Kidney (tissue), 14 donors: ENCODE results near the gene SUPV3L1. TPM values are rescaled to one million over a fixed set of nuclear protein-coding genes. Genes with fewer than 3 reads are reported as not detected.

ENCODE experiments used
- DNase-seq, 5 donors: peaks; one replicate each; pipeline ENCODE4 v3.0.0-alpha.2; 2013 to 2020
- FAIRE-seq: peaks from 2 replicates; lab custom pipeline; 2012; peaks lifted over from hg19 to GRCh38; lab: Jason Lieb, UNC
- H3K27ac ChIP-seq, 2 donors: one replicate each; pipeline ENCODE4 v1.7.0; 2013; ENCODE audit warnings: low read depth in 2 of 2, low read length in 2 of 2, inconsistent platforms in 1 of 2
- H3K27me3 ChIP-seq: one replicate; pipeline ENCODE4 v1.7.1; 2013; ENCODE audit warnings: low read length, inconsistent platforms; ENCODE audit not compliant: control insufficient read depth, insufficient read depth
- H3K36me3 ChIP-seq, 3 donors: one replicate each; pipeline versions ENCODE4 v1.7.0 to v1.7.1; 2013; ENCODE audit warnings: low read length in 3 of 3, control low read depth in 1 of 3, inconsistent platforms in 1 of 3; ENCODE audit not compliant: insufficient read depth in 3 of 3, control insufficient read depth in 2 of 3
- H3K4me1 ChIP-seq, 3 donors: one replicate each; pipeline versions ENCODE4 v1.7.0 to v1.7.1; 2013; ENCODE audit warnings: low read length in 3 of 3, inconsistent platforms in 1 of 3, low read depth in 1 of 3; ENCODE audit not compliant: control insufficient read depth in 2 of 3, insufficient read depth in 2 of 3
- H3K4me3 ChIP-seq, 3 donors: one replicate each; pipeline versions ENCODE4 v1.7.0 to v1.8.1; 2013; ENCODE audit warnings: low read length in 3 of 3, control low read depth in 1 of 3, inconsistent platforms in 1 of 3
- H3K9ac ChIP-seq, 3 donors: one replicate each; pipeline versions ENCODE4 v1.7.0 to v1.7.1; 2013; ENCODE audit warnings: low read length in 3 of 3, control low read depth in 1 of 3, inconsistent platforms in 1 of 3
- H3K9me3 ChIP-seq, 3 donors: one replicate each; pipeline versions ENCODE4 v1.7.0 to v1.7.1; 2013; ENCODE audit warnings: low read length in 3 of 3, control low read depth in 1 of 3, inconsistent platforms in 1 of 3; ENCODE audit not compliant: control insufficient read depth in 2 of 3, insufficient read depth in 1 of 3
- CTCF ChIP-seq: IDR thresholded peaks from 3 replicates; pipeline ENCODE4 v1.5.1; 2012; ENCODE audit warnings: mild to moderate bottlenecking, moderate library complexity, borderline replicate concordance; ENCODE audit not compliant: insufficient read depth; ENCODE audit errors: extremely low read depth
- intact Hi-C: fragments of 100-400 bp; cut with DNase I; formaldehyde crosslinking; loops from one replicate; pipeline ENCODE4 v1.11.1; 2022
- polyA plus RNA-seq: library from polyadenylated mRNA; stranded (reverse); fragments of 350-450 nt; fragmentation: Illumina TruSeq; extraction: RNeasy Lipid Tissue Mini Kit (QIAGEN cat#74804); gene quantifications from one replicate; pipeline ENCODE4 v1.2.3, GENCODE V29; 2014; ENCODE audit warnings: low read depth, low replicate concordance; ENCODE audit not compliant: insufficient read depth
- total RNA-seq: library from RNA; stranded (reverse); fragmentation: NEBNext Ultra II Directional; extraction: Animal tissue kit (Norgen Biotek cat#: 25700); gene quantifications from one replicate; pipeline ENCODE4 v1.2.1, GENCODE V29; 2021
- donor health status: control.
- donor health status: control.
- donor health status: control.
- donor health status: control.
- donor health status: control.
- donor health status: DM: yes; HTN: yes; CAD: no.
- donor health status: Normal renal cell carcinoma (clear cell type).

Gene SUPV3L1
- total and polyA plus RNA-seq, 2 donors from 2014 or later: 25.1 to 48.3 TPM

DNA sequence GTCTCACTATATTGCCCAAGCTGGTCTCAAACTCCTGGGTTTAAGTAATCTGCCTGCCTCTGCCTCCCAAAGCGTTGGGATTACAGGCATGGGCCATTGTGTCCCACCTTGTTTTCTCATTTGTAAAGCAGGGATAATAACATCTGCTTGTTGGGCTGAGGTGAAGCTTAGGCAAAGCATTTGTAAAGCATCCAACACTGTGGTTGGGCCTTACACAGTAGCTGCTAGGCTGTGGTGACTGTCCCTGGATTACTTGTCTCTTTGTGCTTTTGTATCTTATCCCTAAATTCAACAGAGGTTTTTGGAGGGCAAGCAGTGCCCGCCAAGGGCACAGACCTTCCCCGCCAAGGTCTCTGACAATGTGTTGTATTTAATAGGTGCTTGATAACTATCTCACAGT lies 54.4 kb downstream of the SUPV3L1 start:
- H3K4me3 ChIP-seq: no peak overlapping the region
- TF ChIP-seq CTCF: no peak
- no peaks in the 10 kb centered on the region for H3K36me3 ChIP-seq
- H3K27me3 ChIP-seq: no peaks in the 10 kb centered on the region
- H3K27ac ChIP-seq: no peak overlapping the region
- FAIRE-seq (no peak), DNase-seq (no peak)
- intact Hi-C loops: no loop called here
- peaks cover 0 to 3% (median 0%) of the 10 kb centered on the region in 3 donors for H3K4me1 ChIP-seq
- H3K9me3 ChIP-seq: no peaks in the 10 kb centered on the region
- H3K9ac ChIP-seq: no peak overlapping the region

DNA sequence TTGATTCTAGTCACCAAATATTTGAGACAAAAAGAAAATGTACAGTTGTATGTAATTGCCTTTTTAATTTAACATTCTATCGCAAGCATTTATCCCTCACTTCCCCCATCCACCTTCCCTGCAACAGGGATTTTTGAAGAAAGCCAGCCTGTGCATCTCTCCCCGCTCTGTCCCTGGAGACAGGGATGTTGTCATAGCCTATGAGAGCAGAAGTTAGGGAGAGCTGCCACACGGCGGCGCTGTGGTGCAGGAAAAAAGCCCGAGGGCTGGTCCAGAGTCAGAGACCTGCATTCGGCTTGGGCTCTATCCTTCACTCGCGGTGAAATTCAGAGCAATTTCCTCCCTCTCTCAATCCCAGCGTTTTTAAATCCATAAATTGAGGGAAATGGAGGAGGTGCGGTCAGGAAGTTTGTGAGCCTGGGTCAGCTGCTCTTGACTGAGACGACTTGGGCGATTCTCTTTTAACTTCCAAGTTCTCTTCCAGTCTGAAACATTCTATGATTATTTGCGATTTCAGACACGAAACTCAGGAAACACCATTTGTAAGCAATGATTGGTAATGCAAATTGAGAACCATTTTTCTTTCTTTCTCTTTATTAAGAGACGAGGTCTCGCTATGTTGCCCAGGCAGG lies 57.6 kb downstream of the SUPV3L1 start:
- Histone ChIP-seq H3K4me3 (no peak overlapping the region), H3K36me3 (peaks cover 0 to 2% (median 0%) of the 10 kb centered on the region in 3 donors), H3K27me3 (no peaks in the 10 kb centered on the region), H3K9ac (no peak overlapping the region), H3K4me1 (peaks cover 0 to 3% (median 0%) of the 10 kb centered on the region in 3 donors), H3K27ac (no peak overlapping the region), H3K9me3 (no peaks in the 10 kb centered on the region)
- peak; percentile 97 for TF ChIP-seq CTCF
- no peak for FAIRE-seq
- DNase-seq: peak; percentile 89 to 91 (median 91)
- intact Hi-C loops: loop anchor here (5.0 kb wide), 1 partner anchor 155 kb away; no protein-coding TSS in a partner anchor

DNA sequence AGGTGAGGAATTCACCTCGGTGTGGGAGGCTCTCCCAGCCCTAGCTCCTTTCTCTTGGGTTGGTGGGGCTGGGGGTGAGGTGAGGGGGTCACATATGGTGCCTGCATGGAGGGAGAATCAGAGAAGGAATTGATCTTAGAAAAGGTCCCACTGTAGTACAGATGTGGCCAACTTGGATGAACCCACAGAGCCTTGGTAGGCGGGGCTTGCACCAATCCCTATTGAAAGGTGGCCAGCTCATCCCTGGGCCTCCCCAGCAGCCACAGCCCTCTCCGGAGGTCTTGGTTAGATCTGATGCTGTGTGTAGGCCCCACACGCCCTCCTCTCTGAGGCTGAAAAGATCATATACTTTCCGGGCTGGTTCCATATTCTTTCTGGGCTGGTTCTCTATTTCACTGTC lies 59.1 kb downstream of the SUPV3L1 start:
- Histone ChIP-seq H3K27me3 (no peaks in the 10 kb centered on the region), H3K4me1 (peaks cover 0 to 3% (median 0%) of the 10 kb centered on the region in 3 donors), H3K27ac (no peak overlapping the region), H3K9me3 (no peaks in the 10 kb centered on the region), H3K4me3 (no peak overlapping the region), H3K36me3 (peaks cover 0 to 5% (median 4%) of the 10 kb centered on the region in 3 donors), H3K9ac (no peak overlapping the region)
- TF ChIP-seq CTCF: no peak
- FAIRE-seq (no peak), DNase-seq (no peak)
- intact Hi-C loops: loop anchor here (5.0 kb wide), 1 partner anchor 153 kb away; no protein-coding TSS in a partner anchor
